GM18907 (cell line): ENCODE measurements around the gene TMEM52.

Experiments used
- ATAC-seq: cut with Tn5 transposase; IDR thresholded peaks from one replicate; pipeline ENCODE4 v1.9.1; 2021; ENCODE audit warnings: mild to moderate bottlenecking, moderate library complexity; ENCODE audit not compliant: unreplicated experiment

Gene TMEM52

DNA sequence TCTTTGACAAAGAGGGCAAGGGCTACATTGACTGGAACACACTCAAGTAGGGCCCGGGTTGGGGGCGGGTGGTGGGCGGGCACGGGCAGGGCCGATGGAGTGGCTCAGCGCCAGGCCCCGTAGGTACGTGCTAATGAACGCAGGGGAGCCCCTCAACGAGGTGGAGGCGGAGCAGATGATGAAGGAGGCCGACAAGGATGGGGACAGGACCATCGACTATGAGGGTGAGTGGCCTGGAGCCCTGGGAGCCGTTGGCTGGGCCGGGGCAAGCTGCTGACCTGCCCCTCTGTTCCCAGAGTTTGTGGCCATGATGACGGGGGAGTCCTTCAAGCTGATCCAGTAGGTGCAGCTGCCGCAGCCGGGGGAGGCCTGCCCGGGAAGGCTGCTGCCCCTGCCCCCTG, 2.2 kb downstream of the TMEM52 start:
- no peak for ATAC-seq

DNA sequence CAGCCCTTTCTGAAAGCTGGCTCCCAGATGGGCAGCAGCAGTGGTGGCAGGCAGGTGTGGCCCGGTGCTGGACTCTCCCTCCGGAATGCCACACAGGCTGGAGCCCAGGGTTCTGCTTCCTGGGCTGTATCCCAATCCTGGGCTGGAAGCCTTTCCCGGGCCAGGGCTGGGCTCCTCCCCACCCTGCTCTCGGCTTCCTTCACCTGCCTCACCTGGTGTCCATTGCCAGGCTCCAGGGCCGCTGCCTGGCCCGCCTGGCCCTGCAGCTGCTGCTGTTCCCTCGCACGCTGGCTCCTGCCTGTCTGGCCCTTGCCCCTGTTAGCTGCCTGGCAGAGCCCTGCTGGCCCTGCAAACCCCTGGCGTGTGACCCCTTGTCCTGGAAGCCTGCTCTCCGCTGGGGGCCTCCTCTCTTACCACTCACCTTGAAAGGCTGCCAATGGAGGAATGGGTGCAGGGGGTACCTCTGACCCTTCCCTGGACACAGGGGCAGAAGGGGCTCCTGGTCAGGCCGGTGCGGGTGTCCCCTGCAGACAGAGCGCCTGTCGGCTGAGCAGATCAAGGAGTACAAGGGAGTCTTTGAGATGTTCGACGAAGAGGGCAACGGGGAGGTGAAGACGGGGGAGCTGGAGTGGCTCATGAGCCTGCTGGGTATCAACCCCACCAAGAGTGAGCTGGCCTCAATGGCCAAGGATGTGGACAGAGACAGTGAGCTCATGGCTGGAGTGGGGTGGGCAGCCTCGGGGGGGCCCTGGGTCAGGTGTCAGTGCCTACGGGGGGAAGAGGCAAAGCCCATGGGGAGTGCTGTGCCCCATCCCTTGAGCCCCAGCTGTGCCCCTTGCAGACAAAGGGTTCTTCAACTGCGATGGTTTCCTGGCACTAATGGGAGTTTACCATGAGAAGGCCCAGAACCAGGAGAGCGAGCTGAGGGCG, 2.9 kb downstream of the TMEM52 start:
- ATAC-seq: no peak

DNA sequence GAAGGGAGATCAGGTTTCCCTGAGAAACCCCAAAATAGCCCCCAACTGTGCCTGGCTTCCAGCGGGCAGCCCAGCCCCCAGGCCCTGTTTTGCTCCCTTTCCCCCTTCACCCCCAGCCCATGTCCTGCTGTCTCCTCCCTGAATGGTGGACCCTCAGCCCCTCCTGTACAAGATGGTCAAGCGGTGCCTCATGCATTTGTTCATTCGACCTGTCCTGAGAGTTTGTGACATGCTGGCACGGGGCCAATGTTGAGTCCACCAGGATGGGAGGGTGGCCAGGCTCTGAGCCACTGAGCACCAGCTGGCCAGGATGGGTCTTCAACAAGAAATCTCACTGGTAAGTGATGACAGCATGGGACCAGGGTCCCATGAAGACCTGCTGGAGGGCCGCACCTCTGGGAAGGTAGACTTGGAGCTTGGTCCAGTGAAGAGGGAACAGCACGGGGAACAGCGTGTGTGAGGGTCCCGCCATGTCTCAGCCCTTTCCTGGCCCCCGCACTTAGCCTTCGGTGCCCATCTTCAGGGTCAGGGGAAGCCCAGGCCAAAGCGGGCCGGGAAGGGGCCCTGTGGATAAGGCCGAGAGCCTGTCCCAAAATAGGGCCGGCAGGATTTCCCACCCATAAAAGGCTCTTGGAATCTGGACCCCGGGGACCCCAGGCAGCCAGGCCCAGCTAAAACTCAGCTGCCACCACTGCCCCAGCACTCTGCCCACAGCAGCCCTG, 3.9 kb downstream of the TMEM52 start, which contains the start of gene CALML6:
TSS of gene CALML6 (plus strand) at position 290 of the 722 bp plus-strand sequence. CDS start at position 311, 21 bp downstream.
- ATAC-seq: no peak

DNA sequence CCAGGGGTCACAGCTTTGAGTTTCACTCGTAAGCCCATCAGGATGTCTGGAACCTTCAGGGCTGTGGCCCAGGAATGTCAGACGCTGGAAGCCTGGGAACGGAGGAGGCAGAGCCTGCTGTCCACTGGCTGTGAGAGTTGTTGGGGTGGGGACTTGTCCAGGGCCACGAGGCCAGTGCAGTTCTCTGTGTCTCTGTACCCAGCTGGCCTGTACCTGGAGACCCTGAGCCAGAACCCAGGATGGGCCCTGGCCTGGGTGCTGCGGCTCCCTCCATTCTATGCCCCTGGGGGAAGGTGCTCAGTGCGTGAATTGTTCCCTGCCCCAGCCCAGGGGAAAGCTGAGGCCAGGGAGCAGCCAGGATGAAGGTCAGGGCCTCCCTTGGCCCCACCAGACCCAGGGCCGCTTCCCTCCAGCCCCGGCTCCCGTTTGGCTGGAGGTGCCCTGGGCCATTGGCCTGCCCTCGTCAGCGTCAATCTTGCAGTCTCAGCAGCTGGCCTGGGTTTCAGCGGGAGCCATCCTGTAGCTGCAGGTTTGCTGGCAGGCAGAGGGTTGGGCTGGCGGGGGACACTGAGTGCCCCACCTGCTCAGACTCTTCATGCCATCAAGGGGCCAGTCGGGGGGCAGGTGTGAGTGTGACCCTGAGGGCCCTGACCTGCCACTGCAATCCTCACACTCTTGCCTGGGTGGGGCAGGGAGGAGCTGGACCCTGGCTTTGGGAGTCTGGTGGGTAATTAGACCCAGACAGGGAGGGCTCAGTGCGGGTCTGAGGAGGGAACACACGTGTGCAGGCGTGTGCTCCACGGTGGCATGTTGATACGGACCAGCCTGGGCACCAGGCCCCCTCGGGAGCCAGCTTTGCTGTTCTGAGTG, 4.7 kb downstream of the TMEM52 start:
- ATAC-seq: no peak

DNA sequence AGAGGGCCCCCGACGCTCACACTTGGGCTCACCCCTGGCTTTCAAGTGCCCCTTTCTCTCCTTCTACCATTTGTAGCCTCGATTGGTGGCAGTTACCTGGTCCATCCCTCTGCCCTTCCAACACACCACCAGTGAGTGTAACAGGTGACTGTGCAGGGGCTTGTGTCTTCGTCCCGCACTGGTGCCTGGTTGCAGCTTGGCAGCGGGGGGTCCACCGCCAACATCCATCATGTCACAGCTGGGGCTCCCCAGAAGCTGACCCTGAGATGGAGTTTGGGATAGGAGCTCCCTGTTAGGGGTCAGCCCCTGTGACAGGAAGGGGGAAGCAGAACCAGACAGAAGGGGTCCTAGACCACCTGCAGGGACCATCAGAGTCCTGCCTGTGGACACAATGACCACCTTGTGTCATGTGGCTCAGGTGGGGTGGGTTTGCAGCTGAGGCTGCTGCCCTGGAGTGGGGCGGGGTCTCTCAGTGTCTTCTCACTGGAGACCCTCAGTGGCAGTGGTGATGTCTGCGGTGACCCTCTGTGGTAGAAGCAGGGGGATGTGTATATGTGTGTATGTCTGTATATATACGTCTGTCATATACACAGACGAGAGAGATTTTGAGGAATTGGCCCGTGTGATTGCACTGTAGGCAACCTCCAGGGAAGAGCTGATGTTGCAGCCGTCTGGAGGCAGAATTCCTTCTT, 7.6 kb downstream of the TMEM52 start:
- no peak for ATAC-seq

DNA sequence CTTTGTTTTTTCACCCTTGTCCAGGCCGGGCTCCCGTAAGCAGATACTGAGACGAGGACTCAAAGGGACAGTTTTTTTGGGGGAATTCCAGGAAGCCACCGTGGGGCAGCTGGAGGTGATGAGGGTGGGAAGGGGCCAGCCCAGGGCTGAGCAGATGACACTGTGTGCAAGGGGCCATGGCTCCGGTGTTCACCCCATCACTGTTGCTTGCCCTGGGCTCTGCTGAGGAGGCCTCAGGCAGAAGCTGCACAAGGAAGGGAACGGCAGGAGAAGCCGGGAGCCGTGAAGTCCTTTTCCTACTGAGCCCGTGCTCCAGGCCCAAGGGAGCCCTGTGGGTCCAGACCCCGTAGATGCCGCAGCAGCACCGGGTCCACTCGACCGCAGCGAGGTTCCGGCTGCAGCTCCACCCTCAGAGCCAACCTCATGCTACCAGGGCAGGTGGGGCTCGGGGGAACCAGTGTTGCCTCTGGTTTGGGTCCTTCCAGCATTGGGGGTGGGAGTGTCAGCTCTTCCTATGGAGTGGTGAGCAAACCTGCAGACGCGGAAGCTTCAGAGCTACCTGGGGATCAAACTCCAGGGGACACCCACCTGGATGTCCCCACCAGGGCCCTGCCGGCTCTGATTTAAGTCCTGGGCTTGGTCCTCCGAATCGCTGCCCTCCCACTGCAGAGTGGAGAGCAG, 8.3 kb downstream of the TMEM52 start:
- ATAC-seq: no peak

DNA sequence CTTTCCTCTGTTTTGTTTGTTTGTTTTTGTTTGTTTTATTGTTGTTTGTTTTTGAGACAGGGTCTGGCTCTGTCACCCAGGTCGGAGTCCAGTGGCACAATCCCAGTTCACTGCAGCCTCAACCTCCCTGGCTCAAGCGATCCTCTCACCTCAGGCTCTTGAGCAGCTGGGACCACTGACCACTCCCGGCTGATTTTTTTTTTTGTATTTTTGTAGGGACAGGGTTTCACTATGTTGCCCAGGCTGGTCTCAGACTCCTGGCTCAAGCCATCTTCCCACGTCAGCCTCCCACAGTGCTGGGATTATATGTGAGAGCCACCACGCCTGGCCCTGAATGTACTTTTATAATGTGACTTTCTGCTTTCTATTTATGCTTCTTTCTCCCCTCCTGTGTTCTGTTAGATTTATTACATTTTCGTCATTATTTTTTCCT, 9.0 kb downstream of the TMEM52 start:
- ATAC-seq: no peak

DNA sequence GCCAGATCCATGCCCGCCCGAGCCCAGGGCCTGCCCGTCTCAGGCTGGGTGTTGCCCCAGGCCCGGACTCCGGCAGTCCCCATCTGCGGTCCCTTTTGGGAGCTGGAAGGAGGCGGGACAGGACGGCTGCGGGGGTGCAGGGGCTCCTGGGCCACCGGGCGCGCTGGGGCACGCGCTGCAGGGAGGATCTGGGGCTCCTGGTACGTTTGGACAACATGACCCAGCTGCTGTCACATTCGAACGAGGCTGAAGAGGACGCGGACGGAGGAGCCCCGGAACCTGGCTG, 10.6 kb downstream of the TMEM52 start:
- no peak for ATAC-seq

DNA sequence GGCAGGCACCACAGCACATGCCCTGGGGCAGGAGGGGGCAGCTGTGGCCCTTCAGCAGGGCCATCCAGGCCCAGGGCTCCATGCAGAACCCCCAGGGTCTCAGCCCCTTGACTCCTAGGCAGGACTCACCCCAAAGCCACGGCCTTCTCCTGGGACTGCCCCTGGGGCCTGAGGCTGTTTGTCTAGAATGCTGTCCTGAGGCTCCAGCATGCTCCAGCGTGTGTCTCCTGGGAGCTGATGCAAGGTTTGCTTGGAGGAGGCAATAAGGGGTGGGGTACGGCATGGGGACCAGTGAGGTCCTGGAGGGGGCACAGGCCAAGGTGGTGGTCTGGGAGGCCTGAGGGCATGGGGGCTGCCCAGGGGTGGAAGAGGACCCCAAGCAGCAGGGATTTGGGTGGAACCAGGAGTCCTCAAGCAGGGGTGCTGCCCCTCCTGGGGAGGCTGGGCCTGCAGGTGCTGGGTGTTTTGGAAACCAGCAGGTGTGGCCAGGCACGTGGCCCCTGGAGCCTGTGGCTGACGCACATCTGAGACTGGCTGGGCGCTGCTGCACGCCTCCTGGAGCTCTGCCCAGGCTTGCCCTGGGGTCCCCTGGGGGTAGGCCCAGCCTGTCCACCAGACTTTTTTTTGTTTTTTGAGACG, 11.9 kb downstream of the TMEM52 start:
- ATAC-seq: peak; percentile 33

DNA sequence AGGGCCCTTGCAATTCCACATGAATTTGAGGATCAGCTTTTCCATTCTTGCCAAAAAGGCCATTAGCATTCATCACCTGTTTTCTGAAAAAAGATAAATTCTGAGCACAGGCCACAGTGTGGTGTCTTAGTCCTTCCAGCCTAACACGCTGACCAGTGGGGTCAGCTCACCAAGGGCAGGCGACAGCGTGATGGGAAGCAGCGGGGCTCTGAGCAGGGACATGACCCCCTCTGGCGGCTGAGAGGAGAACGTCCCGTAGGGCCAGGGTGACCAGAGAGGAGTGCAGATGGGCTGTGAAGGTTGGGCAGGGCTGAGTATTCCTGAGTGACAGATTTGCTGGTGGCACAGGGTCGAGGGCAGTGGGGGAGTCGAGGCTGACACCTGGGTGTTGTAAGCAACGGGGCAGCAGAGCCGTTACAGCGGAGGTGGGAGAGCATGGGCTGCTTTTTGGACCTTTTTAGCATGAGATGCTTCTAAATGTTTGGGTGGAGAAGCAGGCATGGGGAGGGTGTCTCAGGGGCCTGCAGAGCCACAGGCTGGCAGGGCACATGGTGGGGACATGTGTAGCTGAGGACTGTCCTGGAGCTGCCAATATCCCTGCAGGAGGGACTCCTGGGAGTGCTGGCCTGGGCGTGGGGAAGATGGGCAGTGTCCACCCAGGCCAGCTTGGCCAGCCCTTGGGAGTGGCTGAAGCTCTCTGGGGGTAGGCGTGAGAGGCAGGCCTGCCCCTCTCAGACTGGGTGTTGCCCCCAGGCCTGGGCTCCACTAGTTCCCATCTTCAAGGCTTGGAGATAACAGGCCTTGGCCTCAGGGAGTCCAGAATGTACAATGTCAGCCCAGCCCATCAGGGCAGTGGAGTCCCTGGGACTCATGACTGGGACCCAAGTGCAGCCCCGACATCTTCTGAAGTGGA, 12.6 kb downstream of the TMEM52 start:
- no peak for ATAC-seq

DNA sequence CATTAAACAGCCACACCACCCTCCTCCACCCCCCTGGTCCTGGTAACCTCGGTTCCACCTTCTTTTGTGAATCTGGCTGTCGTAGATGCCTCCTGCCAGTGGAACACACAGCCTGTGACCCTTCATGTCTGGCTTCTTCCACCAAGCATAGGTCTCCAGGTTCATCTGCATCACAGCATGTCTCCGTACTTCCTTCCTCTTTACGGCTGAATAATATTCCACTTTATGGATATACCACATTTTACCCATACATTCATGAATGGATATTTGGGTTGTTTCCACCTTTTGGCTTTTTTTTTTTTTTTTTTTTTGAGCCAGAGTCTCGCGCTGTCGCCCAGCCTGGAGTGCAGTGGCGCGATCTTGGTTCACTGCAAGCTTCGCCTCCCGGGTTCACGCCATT, 15.9 kb downstream of the TMEM52 start:
- no peak for ATAC-seq

DNA sequence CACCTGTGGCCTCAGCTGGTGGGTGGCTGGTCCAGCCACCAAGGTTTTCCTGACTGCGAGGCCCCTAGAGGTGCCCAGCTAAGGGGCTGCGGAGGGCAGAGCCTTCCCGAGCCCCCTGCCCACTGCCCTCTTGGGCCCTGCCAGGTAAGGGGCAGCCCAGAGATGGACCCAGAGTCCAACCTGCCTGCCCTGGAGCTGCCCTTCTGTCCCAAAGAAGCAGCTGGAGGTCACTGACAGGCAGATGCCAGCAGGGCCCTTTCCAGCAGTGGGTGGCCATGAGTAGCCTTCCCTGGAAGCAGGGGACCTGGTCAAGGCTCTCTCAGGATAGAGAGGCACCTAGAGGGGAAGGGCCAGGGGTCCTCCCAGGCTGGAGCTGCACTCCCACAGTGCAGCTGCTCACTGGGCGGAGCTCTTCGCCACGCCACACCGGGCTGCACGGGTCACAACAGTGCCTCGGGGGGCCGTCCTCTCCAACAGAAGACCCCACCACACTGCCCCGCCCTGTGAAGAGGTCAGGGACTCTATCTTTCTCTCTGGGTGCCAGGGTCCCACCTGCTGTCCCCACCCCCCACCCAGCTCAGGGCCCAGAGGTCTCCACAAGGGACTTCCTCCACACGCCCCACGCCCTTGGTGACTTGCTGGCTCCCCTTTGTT, 17.3 kb downstream of the TMEM52 start:
- ATAC-seq: no peak

DNA sequence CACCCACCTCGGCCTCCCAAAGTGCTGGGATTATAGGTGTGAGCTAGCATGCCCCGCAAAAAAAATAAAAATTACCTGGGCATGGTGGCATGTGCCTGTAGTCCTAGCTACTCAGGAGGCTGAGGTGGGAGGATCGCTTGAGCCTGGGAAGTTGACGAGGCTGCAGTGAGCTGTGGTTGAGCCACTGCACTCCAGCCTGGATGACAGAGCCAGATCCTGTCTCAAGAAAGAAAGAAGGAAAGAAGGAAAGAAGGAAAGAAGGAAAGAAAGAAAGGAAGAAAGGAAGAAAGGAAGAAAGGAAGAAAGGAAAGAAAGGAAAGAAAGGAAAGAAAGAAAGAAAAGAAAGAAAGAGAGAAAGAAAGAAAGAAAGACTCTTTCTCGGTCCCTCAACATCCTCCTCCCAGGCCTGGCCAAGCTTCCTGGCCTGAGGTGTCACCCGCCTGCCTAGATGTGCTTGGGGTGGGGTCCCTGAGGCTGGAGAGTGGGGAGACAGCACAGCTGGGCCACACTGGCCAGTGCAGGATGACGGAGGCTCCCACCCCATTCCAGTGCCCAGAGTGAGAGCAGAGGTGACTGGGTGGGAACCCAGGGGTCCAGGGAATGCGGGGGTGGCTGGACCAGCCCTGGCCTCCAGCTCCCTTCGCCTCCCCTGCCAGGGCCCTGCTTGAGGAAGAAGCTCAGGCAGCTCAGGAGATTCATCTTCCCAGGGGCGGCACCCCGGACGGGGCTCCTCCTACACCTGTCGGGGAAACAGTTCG, 18.0 kb downstream of the TMEM52 start:
- no peak for ATAC-seq

DNA sequence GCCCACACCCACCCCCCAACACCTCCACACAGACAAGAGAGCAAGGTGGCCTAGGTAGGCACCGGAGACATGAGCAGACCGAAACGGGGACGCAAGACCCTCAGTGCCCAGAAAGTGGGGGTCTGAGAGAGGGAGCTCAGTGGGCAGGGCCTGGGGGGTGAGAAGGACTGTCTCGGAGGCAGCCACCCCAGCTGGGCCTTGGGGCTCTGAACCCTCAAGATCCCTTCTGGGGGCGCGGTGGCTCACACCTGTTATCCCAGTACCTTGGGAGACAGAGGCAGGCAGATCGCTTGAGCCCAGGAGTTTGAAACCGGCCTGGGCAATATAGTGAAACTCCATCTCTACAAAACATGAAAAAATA, 19.1 kb downstream of the TMEM52 start:
- no peak for ATAC-seq

DNA sequence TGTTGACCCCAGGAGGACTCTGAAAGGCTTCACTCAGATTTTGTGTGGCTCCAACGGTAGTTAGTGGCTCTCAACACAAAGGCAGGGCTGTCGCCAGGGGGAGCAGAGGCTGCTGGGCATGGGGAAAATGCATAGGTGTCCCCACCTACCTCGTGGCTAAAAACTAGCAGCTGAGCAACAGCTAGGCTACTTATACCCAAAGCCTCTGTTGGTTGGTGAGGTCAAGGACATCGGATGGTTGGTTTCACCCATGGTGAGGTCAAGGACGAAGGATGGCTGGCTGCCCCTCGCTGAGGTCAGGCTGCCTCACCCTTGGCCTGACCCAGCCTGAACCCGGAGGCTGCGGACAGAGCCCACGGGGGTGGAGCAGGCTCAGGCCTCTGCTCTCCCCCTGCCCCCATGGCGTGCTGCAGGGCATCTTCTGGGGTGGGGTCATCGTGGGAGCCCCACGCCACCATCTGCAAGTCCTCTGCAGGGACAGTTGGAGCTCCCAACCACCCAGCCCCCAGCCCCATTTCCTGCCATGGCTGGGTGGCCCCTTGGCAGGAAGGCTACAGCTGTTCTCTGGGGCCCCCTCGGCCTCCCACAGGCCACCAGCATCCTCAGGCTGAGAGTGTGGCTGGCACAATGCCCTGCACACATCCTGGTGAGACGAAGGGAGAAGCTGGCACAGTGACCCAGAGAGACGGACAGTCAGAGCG, 19.7 kb downstream of the TMEM52 start:
- no peak for ATAC-seq

DNA sequence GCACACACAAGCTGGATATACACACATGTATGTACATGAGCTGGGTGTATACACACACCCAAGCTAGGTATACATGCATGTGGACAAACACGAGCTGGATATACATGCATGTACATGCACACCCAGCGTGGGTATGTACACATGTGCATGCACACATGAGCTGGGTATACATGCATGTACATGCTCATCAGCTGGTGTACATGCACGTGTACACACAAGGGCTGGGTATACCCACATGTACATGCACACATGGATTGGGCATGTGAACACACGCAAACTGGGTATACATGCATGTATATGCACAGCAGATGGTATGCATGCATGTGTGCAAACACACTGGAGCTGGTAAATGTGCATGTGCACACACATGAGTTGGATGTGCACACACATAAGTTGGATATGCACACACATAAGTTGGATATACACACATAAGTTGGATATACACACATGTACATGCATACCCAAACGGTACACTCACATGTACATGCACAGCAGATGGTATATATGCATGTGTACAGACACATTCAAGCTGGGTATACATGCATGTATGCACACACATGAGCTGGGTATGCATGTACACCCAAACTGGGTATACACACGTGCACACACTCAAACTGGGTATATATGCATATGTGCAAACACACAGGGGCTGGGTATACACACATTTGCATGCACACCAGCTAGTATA, 20.7 kb downstream of the TMEM52 start:
- ATAC-seq: no peak
